HEK293 (cell line): Measurements from ENCODE around the gene TSPO2.
A peak's percentile ranks its signal among the peaks of the same experiment; 100 is the strongest.

ENCODE experiments used
- GLIS1 ChIP-seq: fragments of 450-650 bp; formaldehyde crosslinking; IDR thresholded peaks from 2 replicates; pipeline ENCODE4 v1.5.1; 2016; ENCODE audit warnings: missing biosample characterization, missing genetic modification characterization
- MZF1 ChIP-seq: fragments of 450-650 bp; formaldehyde crosslinking; IDR thresholded peaks from 2 replicates; pipeline ENCODE4 v1.5.1; 2017; ENCODE audit warnings: missing biosample characterization, missing genetic modification characterization, borderline replicate concordance
- PBX3 ChIP-seq: sonication (generic); formaldehyde crosslinking; IDR thresholded peaks from 2 replicates; pipeline ENCODE4 v1.8.1; 2022; ENCODE audit warnings: mild to moderate bottlenecking, moderate library complexity, missing genetic modification reagents
- PRDM10 ChIP-seq: fragments of 450-650 bp; formaldehyde crosslinking; IDR thresholded peaks from 2 replicates; pipeline ENCODE4 v1.5.1; 2016; ENCODE audit warnings: missing biosample characterization, missing genetic modification characterization
- PRDM6 ChIP-seq: fragments of 450-650 bp; formaldehyde crosslinking; IDR thresholded peaks from 2 replicates; pipeline ENCODE4 v1.5.1; 2017; ENCODE audit warnings: missing biosample characterization, missing genetic modification characterization
- SCRT2 ChIP-seq: fragments of 450-650 bp; formaldehyde crosslinking; IDR thresholded peaks from 2 replicates; pipeline ENCODE4 v1.5.1; 2016; ENCODE audit warnings: missing biosample characterization, missing genetic modification characterization
- ZBTB11 ChIP-seq: fragments of 450-650 bp; formaldehyde crosslinking; conservative IDR thresholded peaks from 2 replicates; pipeline ENCODE4 v1.5.1; 2016; ENCODE audit warnings: low read depth, missing biosample characterization, missing genetic modification characterization
- ZBTB17 ChIP-seq: fragments of 450-650 bp; formaldehyde crosslinking; IDR thresholded peaks from 2 replicates; pipeline ENCODE4 v1.5.1; 2016; ENCODE audit warnings: missing biosample characterization, missing genetic modification characterization
- ZBTB26 ChIP-seq: fragments of 450-650 bp; formaldehyde crosslinking; optimal IDR thresholded peaks from 2 replicates; pipeline ENCODE3; 2016; ENCODE audit warnings: missing biosample characterization, mild to moderate bottlenecking, missing genetic modification characterization
- ZFHX2 ChIP-seq: fragments of 450-650 bp; formaldehyde crosslinking; conservative IDR thresholded peaks from 2 replicates; pipeline ENCODE4 v1.5.1; 2016; ENCODE audit warnings: missing biosample characterization, missing genetic modification characterization
- ZFP41 ChIP-seq: fragments of 450-650 bp; formaldehyde crosslinking; IDR thresholded peaks from 2 replicates; pipeline ENCODE4 v1.5.1; 2016; ENCODE audit warnings: missing biosample characterization, missing genetic modification characterization, borderline replicate concordance
- ZNF148 ChIP-seq: fragments of 450-650 bp; formaldehyde crosslinking; IDR thresholded peaks from 2 replicates; pipeline ENCODE4 v1.5.0; 2017; ENCODE audit warnings: missing biosample characterization, missing genetic modification characterization, borderline replicate concordance
- ZNF155 ChIP-seq: fragments of 450-650 bp; formaldehyde crosslinking; IDR thresholded peaks from 2 replicates; pipeline ENCODE4 v1.5.1; 2016; ENCODE audit warnings: missing biosample characterization, missing genetic modification characterization
- ZNF169 ChIP-seq: fragments of 450-650 bp; formaldehyde crosslinking; IDR thresholded peaks from 2 replicates; pipeline ENCODE4 v1.5.1; 2016; ENCODE audit warnings: missing biosample characterization, missing genetic modification characterization
- ZNF184 ChIP-seq: fragments of 450-650 bp; IDR thresholded peaks from 2 replicates; pipeline ENCODE4 v1.5.1; 2018; ENCODE audit warnings: missing biosample characterization, mild to moderate bottlenecking, missing genetic modification characterization
- ZNF239 ChIP-seq: fragments of 450-650 bp; formaldehyde crosslinking; IDR thresholded peaks from 2 replicates; pipeline ENCODE4 v1.5.1; 2016; ENCODE audit warnings: missing biosample characterization, missing genetic modification characterization
- ZNF292 ChIP-seq: fragments of 450-650 bp; formaldehyde crosslinking; IDR thresholded peaks from 2 replicates; pipeline ENCODE4 v1.5.1; 2016; ENCODE audit warnings: low read depth, missing biosample characterization, missing genetic modification characterization, borderline replicate concordance
- ZNF311 ChIP-seq: fragments of 450-650 bp; formaldehyde crosslinking; IDR thresholded peaks from 2 replicates; pipeline ENCODE4 v1.5.1; 2017; ENCODE audit warnings: missing biosample characterization, missing genetic modification characterization, borderline replicate concordance
- ZNF335 ChIP-seq: fragments of 450-650 bp; formaldehyde crosslinking; conservative IDR thresholded peaks from 2 replicates; pipeline ENCODE4 v1.5.1; 2016; ENCODE audit warnings: missing biosample characterization, missing genetic modification characterization
- ZNF433 ChIP-seq: fragments of 450-650 bp; formaldehyde crosslinking; IDR thresholded peaks from 2 replicates; pipeline ENCODE4 v1.5.1; 2016; ENCODE audit warnings: missing biosample characterization, missing genetic modification characterization, low read depth
- ZNF48 ChIP-seq: fragments of 450-650 bp; formaldehyde crosslinking; IDR thresholded peaks from 2 replicates; pipeline ENCODE4 v1.5.1; 2016; ENCODE audit warnings: missing biosample characterization, missing genetic modification characterization

TSPO2 gene

GRCh38 chr6:41027799-41028560 lies 14.3 kb upstream of the TSPO2 start (continued):
- no peak for TF ChIP-seq PRDM6 (tag by site-specific recombination)
- TF ChIP-seq ZNF148 (tag by site-specific recombination), result no peak
- TF ChIP-seq ZNF335 (tag by site-specific recombination), result peak; percentile 84
- no peak for TF ChIP-seq ZNF48
- TF ChIP-seq PBX3 (CRISPR knock-in tag), result peak; percentile 62; the same call in 1 of the 2 replicates
- no peak for TF ChIP-seq ZNF169
- TF ChIP-seq ZBTB26 (tag by site-specific recombination), result peak; percentile 82
- no peak for TF ChIP-seq ZFP41 (tag by site-specific recombination)
- TF ChIP-seq SCRT2, result 0 out of 2 replicates have a peak, but pooled peaks have one; percentile 13
- TF ChIP-seq ZNF239, result no peak
- TF ChIP-seq ZNF433, result no peak
- TF ChIP-seq ZBTB11 (tag by site-specific recombination), result no peak
- TF ChIP-seq ZNF311 (tag by site-specific recombination), result no peak
- TF ChIP-seq ZNF184 (tag by site-specific recombination), result no peak
- TF ChIP-seq ZBTB17 (tag by site-specific recombination), result peak; percentile 72
- no peak for TF ChIP-seq ZNF292
- peak; percentile 17; the same call in 1 of the 2 replicates for TF ChIP-seq GLIS1
- TF ChIP-seq ZNF155, result no peak
- TF ChIP-seq ZFHX2 (tag by site-specific recombination), result peak; percentile 71
- TF ChIP-seq PRDM10 (tag by site-specific recombination), result 0 out of 2 replicates have a peak, but pooled peaks have one; percentile 18
- no peak for TF ChIP-seq MZF1
